Right lobe of liver (tissue), 6 donors: ENCODE results near the gene CPOX. TPM values are rescaled to one million over a fixed set of nuclear protein-coding genes. Genes with fewer than 3 reads are reported as not detected.

Source experiments
- ATAC-seq, 4 donors: fragments of 200-7000 bp; cut with Tn5 transposase; one replicate each; pipeline ENCODE4 v1.9.1; 2020; ENCODE audit warnings: mild to moderate bottlenecking in 4 of 4, moderate library complexity in 4 of 4
- DNase-seq, 3 donors: peaks; one replicate each; pipeline ENCODE4 v3.0.0-alpha.2; 2020
- H3K27ac ChIP-seq, 3 donors: fragments of 200-600 bp; one replicate each; pipeline ENCODE4 v1.8.0; 2022
- H3K27me3 ChIP-seq, 2 donors: fragments of 200-600 bp; one replicate each; pipeline ENCODE4 v1.8.0; 2022
- H3K36me3 ChIP-seq, 4 donors: fragments of 200-600 bp; sonication (generic) in 1 of 4; one replicate each; pipeline versions ENCODE4 v1.5.1 to v1.8.0; 2017 to 2022; ENCODE audit warnings: control low read depth in 1 of 4
- H3K4me1 ChIP-seq, 4 donors: fragments of 200-600 bp; sonication (generic) in 1 of 4; one replicate each; pipeline versions ENCODE4 v1.5.1 to v1.8.0; 2017 to 2022; ENCODE audit warnings: control low read depth in 1 of 4
- H3K4me3 ChIP-seq, 3 donors: fragments of 200-600 bp; one replicate each; pipeline ENCODE4 v1.8.0; 2022
- H3K9me3 ChIP-seq, 4 donors: fragments of 200-600 bp; sonication (generic) in 1 of 4; one replicate each; pipeline versions ENCODE4 v1.5.1 to v1.8.0; 2017 to 2022; ENCODE audit warnings: control low read depth in 1 of 4
- CTCF ChIP-seq, 4 donors: fragments of 200-600 bp in 3 of 4; fragments of 450-650 bp in 1 of 4; IDR thresholded peaks; one replicate each; pipeline versions ENCODE4 v1.5.1 to v1.8.0; 2016 to 2022; ENCODE audit warnings: antibody characterized with exemption in 4 of 4, mild to moderate bottlenecking in 2 of 4
- POLR2A ChIP-seq: fragments of 450-650 bp; IDR thresholded peaks from one replicate; pipeline ENCODE4 v1.6.1; 2017; ENCODE audit warnings: antibody characterized with exemption, mild to moderate bottlenecking
- WGBS: methylation state at CpG from one replicate; pipeline ENCODE4 v1.1.6; 2018; ENCODE audit warnings: low coverage, low lambda C conversion rate; ENCODE audit not compliant: insufficient coverage; ENCODE audit errors: missing lambda C conversion rate; 5-methylcytosine and 5-hydroxymethylcytosine counted together
- intact Hi-C, 2 donors: fragments of 100-400 bp; cut with DNase I; formaldehyde crosslinking; loops; one replicate each; pipeline versions ENCODE4 v1.11.2 to v1.14.1; 2022
- total RNA-seq, 6 experiments: library from RNA; depleted of rRNA in 2 of 6; stranded (reverse); fragments of >200 nt in 2 of 6; fragmentation: NEBNext Ultra II Directional in 3 of 6; extraction: Animal tissue kit (Norgen Biotek cat#: 25700) in 3 of 6; gene quantifications; one replicate each; pipeline versions ENCODE4 v1.1.0 to v1.2.4, GENCODE V29; 2016 to 2023
- donor health status: DM: no; HTN: yes; CAD: no.
- donor health status: DM: no; HTN: no; CAD: no.
- donor health status: DM: no; HTN: no; CAD: no.
- donor health status: DM: no; HTN: yes; CAD: no.
- donor health status: DM: no; HTN: yes; CAD: no.

The CPOX gene
- total RNA-seq, 6 experiments from 2014 or later, result 20.3 to 26.9 (median 22.6) TPM

- 95% methylated on average over 2 of the region's 2 CpGs for WGBS
- intact Hi-C loops, result no loop called here
- H3K9me3 ChIP-seq, result no peaks in the 10 kb centered on the region
These were observed 8.9 kb downstream of the CPOX start for GRCh38 chr3:98584547-98584946.

GRCh38 chr3:98583766-98584165 lies 9.6 kb downstream of the CPOX start:
- Histone ChIP-seq H3K27me3 (no peaks in the 10 kb centered on the region), H3K36me3 (peaks cover 0 to 56% (median 13%) of the 10 kb centered on the region in 4 donors), H3K4me3 (no peak overlapping the region), H3K27ac (no peak overlapping the region), H3K4me1 (peaks cover 0 to 21% (median 0%) of the 10 kb centered on the region in 4 donors), H3K9me3 (no peaks in the 10 kb centered on the region)
- intact Hi-C loops, result no loop called here
- TF ChIP-seq CTCF (IDR thresholded peaks at IDR 0.05) (no peak), POLR2A (no peak)
- ATAC-seq (no peak), DNase-seq (no peak)
- WGBS, result 92% methylated on average over 4 of the region's 4 CpGs

More at GRCh38 chr3:98584547-98584946, 8.9 kb downstream of the CPOX start:
- no peaks in the 10 kb centered on the region for H3K27me3 ChIP-seq
- H3K4me1 ChIP-seq, result peaks cover 0 to 21% (median 0%) of the 10 kb centered on the region in 4 donors
- ATAC-seq, result no peak
- H3K36me3 ChIP-seq, result peaks cover 0 to 55% (median 9%) of the 10 kb centered on the region in 4 donors
- no peak overlapping the region for H3K4me3 ChIP-seq
- TF ChIP-seq CTCF (IDR thresholded peaks at IDR 0.05) (no peak), POLR2A (no peak)
- no peak for DNase-seq
- no peak overlapping the region for H3K27ac ChIP-seq

- H3K27me3 ChIP-seq, result no peaks in the 10 kb centered on the region
- ATAC-seq, result no peak
- H3K4me1 ChIP-seq, result peaks cover 0 to 28% (median 0%) of the 10 kb centered on the region in 4 donors
- intact Hi-C loops, result no loop called here
- no peak for DNase-seq
- TF ChIP-seq POLR2A (no peak), CTCF (IDR thresholded peaks at IDR 0.05) (no peak)
- 92% methylated on average over 1 of the region's 1 CpG for whole genome bisulfite sequencing
- no peaks in the 10 kb centered on the region for H3K9me3 ChIP-seq
- no peak overlapping the region for H3K4me3 ChIP-seq
- no peak overlapping the region for H3K27ac ChIP-seq
- peaks cover 0 to 53% (median 16%) of the 10 kb centered on the region in 4 donors for H3K36me3 ChIP-seq
These were observed 11.4 kb downstream of the CPOX start for GRCh38 chr3:98582042-98582441.

- Histone ChIP-seq H3K36me3 (peaks cover 0 to 49% (median 15%) of the 10 kb centered on the region in 4 donors), H3K4me1 (peaks cover 0 to 34% (median 0%) of the 10 kb centered on the region in 4 donors), H3K9me3 (no peaks in the 10 kb centered on the region), H3K4me3 (no peak overlapping the region), H3K27me3 (no peaks in the 10 kb centered on the region), H3K27ac (no peak overlapping the region)
- no peak for ATAC-seq
- TF ChIP-seq CTCF (IDR thresholded peaks at IDR 0.05), result no peak
- TF ChIP-seq POLR2A, result no peak
- no peak for DNase-seq
- WGBS, result 100% methylated on average over 1 of the region's 1 CpG
- intact Hi-C loops, result no loop called here
These were observed 11.9 kb downstream of the CPOX start for GRCh38 chr3:98581474-98581873.
